Measurements from ENCODE around the gene C2CD4D. TPM values are rescaled to one million over a fixed set of nuclear protein-coding genes. Genes with fewer than 3 reads are reported as not detected.
"Not testable (repeated sequence)": the region's sequence is repeated elsewhere in the genome, so short reads cannot be mapped to it uniquely, and the experiment has no call there.

Gene C2CD4D
- 1 to 10 TPM in 1 of 7 donors, under 1 TPM in 3, not detected in 3; 0.10 to 1.0 (median 0.18) TPM for total RNA-seq
- under 1 TPM in 1 of 2 donors, not detected in 1; 0.04 TPM for polyA plus RNA-seq
- long read RNA-seq, donor 1: 0 reads
- long read RNA-seq, donor 2: 0 reads
- long read RNA-seq, donor 3: 0 reads

GRCh38 chr1:151839457-151840403, at the start of gene C2CD4D:
Gene C2CD4D (minus strand): TSS chr1:151839820. CDS start chr1:151838989, 831 bp downstream.
- H3K36me3 ChIP-seq: no peaks in the 10 kb centered on the region
- WGBS, 3 donors: 13 to 28% (median 16%) methylated on average over 47 of the region's 47 CpGs
- H3K4me1 ChIP-seq (ENCODE audit: insufficient read depth): no peaks in the 10 kb centered on the region
- no peaks in the 10 kb centered on the region for H3K27me3 ChIP-seq
- H3K27ac ChIP-seq: no peak within 1 kb of the TSS
- DNase-seq: no peak
- no peaks in the 10 kb centered on the region for H3K9me3 ChIP-seq
- TF ChIP-seq POLR2A (IDR thresholded peaks at IDR 0.05) (no peak), EP300 (IDR thresholded peaks at IDR 0.05) (no peak), CTCF (IDR thresholded peaks at IDR 0.05) (no peak)
- H3K4me3 ChIP-seq: peak within 1 kb of the TSS; percentile 14
- intact Hi-C loops (cut with DNase I): no loop called here

- 95 to 98% (median 97%) methylated on average over 2 of the region's 2 CpGs for WGBS, 3 donors
Observed at GRCh38 chr1:151888972-151889570, 49.5 kb upstream of the C2CD4D start.

GRCh38 chr1:151887028-151887427, 47.4 kb upstream of the C2CD4D start:
- Histone ChIP-seq H3K4me3 (no peak overlapping the region), H3K27me3 (no peaks in the 10 kb centered on the region), H3K4me1 (ENCODE audit: insufficient read depth) (no peaks in the 10 kb centered on the region), H3K36me3 (no peaks in the 10 kb centered on the region), H3K27ac (no peak overlapping the region), H3K9me3 (no peaks in the 10 kb centered on the region)
- intact Hi-C loops (cut with DNase I): no loop called here
- DNase-seq: no peak
- no peak for TF ChIP-seq POLR2A (IDR thresholded peaks at IDR 0.05)
- no peak for TF ChIP-seq CTCF (IDR thresholded peaks at IDR 0.05)
- TF ChIP-seq EP300 (IDR thresholded peaks at IDR 0.05): no peak
- 69 to 90% (median 71%) methylated on average over 1 of the region's 1 CpG for WGBS, 3 donors

More at GRCh38 chr1:151888972-151889570, 49.5 kb upstream of the C2CD4D start:
- no peak for DNase-seq
- Histone ChIP-seq H3K4me3 (no peak overlapping the region), H3K9me3 (no peaks in the 10 kb centered on the region), H3K27me3 (no peaks in the 10 kb centered on the region), H3K36me3 (no peaks in the 10 kb centered on the region), H3K27ac (no peak overlapping the region), H3K4me1 (ENCODE audit: insufficient read depth) (no peaks in the 10 kb centered on the region)
- TF ChIP-seq EP300 (IDR thresholded peaks at IDR 0.05): no peak
- TF ChIP-seq CTCF (IDR thresholded peaks at IDR 0.05): no peak
- TF ChIP-seq POLR2A (IDR thresholded peaks at IDR 0.05): no peak
- intact Hi-C loops (cut with DNase I): no loop called here

- intact Hi-C loops (cut with DNase I): no loop called here
- Histone ChIP-seq H3K36me3 (no peaks in the 10 kb centered on the region), H3K9me3 (no peaks in the 10 kb centered on the region), H3K27me3 (no peaks in the 10 kb centered on the region), H3K27ac (no peak overlapping the region), H3K4me3 (no peak overlapping the region), H3K4me1 (ENCODE audit: insufficient read depth) (no peaks in the 10 kb centered on the region)
- WGBS, 3 donors: 81 to 93% (median 85%) methylated on average over 1 of the region's 1 CpG
- no peak for DNase-seq
- TF ChIP-seq EP300 (IDR thresholded peaks at IDR 0.05) (no peak), POLR2A (IDR thresholded peaks at IDR 0.05) (no peak), CTCF (IDR thresholded peaks at IDR 0.05) (no peak)
Observed at GRCh38 chr1:151885479-151885878, 45.9 kb upstream of the C2CD4D start.

GRCh38 chr1:151884879-151885278, 45.3 kb upstream of the C2CD4D start:
- WGBS, 3 donors: 98 to 99% (median 98%) methylated on average over 5 of the region's 5 CpGs
- H3K9me3 ChIP-seq; DNase-seq; intact Hi-C loops (cut with DNase I); H3K4me3 ChIP-seq; H3K27me3 ChIP-seq; H3K36me3 ChIP-seq; H3K4me1 ChIP-seq (ENCODE audit: insufficient read depth); H3K27ac ChIP-seq: not testable (repeated sequence)

- H3K36me3 ChIP-seq; H3K4me1 ChIP-seq (ENCODE audit: insufficient read depth); H3K27me3 ChIP-seq; intact Hi-C loops (cut with DNase I); DNase-seq; H3K27ac ChIP-seq; H3K4me3 ChIP-seq; H3K9me3 ChIP-seq: not testable (repeated sequence)
- 93 to 95% (median 94%) methylated on average over 3 of the region's 3 CpGs for WGBS, 3 donors
Observed at GRCh38 chr1:151884445-151884844, 44.8 kb upstream of the C2CD4D start.

GRCh38 chr1:151883898-151884297, 44.3 kb upstream of the C2CD4D start:
- DNase-seq; H3K9me3 ChIP-seq; intact Hi-C loops (cut with DNase I); H3K27me3 ChIP-seq; H3K4me3 ChIP-seq; H3K4me1 ChIP-seq (ENCODE audit: insufficient read depth); H3K36me3 ChIP-seq; H3K27ac ChIP-seq: not testable (repeated sequence)
- WGBS, 3 donors: 93 to 99% (median 96%) methylated on average over 4 of the region's 4 CpGs
